ENCODE results near the gene ARAF.
A peak's percentile ranks its signal among the peaks of the same experiment; 100 is the strongest.

ARAF gene

GRCh38 chrX:47564438-47565085, 3.6 kb downstream of the ARAF start:
- DNase-seq: no peak

GRCh38 chrX:47566841-47567240, 5.8 kb downstream of the ARAF start:
- DNase-seq: no peak

GRCh38 chrX:47568656-47569295, 7.8 kb downstream of the ARAF start:
- DNase-seq: peak in 1 of 2 donors; percentile 38

GRCh38 chrX:47570794-47571193, 9.8 kb downstream of the ARAF start:
- DNase-seq: no peak

- no peak for DNase-seq
Observed at GRCh38 chrX:47571215-47571614, 10.2 kb downstream of the ARAF start.

- no peak for DNase-seq
Observed at GRCh38 chrX:47571896-47572295, 10.9 kb downstream of the ARAF start.

- DNase-seq: no peak
Observed at GRCh38 chrX:47572773-47573340, 11.9 kb downstream of the ARAF start.

- no peak for DNase-seq
Observed at GRCh38 chrX:47573341-47574075, 12.5 kb downstream of the ARAF start.

- DNase-seq: no peak
Observed at GRCh38 chrX:47574076-47574546, 13.1 kb downstream of the ARAF start.

GRCh38 chrX:47574547-47575301, 13.7 kb downstream of the ARAF start:
- no peak for DNase-seq

GRCh38 chrX:47576021-47576898, 15.3 kb downstream of the ARAF start:
- no peak for DNase-seq

- no peak for DNase-seq
Observed at GRCh38 chrX:47577424-47577823, 16.4 kb downstream of the ARAF start.

- DNase-seq: no peak
Observed at GRCh38 chrX:47577901-47578300, 16.9 kb downstream of the ARAF start.

GRCh38 chrX:47578692-47579091, 17.7 kb downstream of the ARAF start:
- no peak for DNase-seq

GRCh38 chrX:47579537-47579936, 18.5 kb downstream of the ARAF start:
- peak; percentile 15 to 27 for DNase-seq

GRCh38 chrX:47581731-47582647, 21.0 kb downstream of the ARAF start, which contains the start of gene TIMP1:
TIMP1 (plus strand) TSS chrX:47582436; CDS start chrX:47583416, 980 bp downstream.
- peak; percentile 81 to 84 for DNase-seq

- no peak for DNase-seq
Observed at GRCh38 chrX:47583240-47583861, 22.3 kb downstream of the ARAF start.

GRCh38 chrX:47584714-47585113, 23.7 kb downstream of the ARAF start:
- DNase-seq: no peak

GRCh38 chrX:47585273-47585672, 24.3 kb downstream of the ARAF start:
- DNase-seq: no peak

All from activated CD4-positive, alpha-beta T cell treated with anti-CD3 and anti-CD28 coated beads for 4 hours (primary cell).